Erythroblast (primary cell): ENCODE measurements around the gene ATM.

Experiments
- DNase-seq, 2 experiments: peaks; one replicate each; lab custom pipeline; 2025; lab: John Stamatoyannopoulos, UW
- GATA1 ChIP-seq: IDR thresholded peaks from 2 replicates; pipeline ENCODE4 v1.6.1; 2011; ENCODE audit warnings: low read depth, mild to moderate bottlenecking, control low read depth, low read length, moderate library complexity
- POLR2A ChIP-seq: IDR thresholded peaks from 2 replicates; pipeline ENCODE4 v1.6.1; 2011; ENCODE audit warnings: mild to moderate bottlenecking, low read length

ATM gene, protein sequence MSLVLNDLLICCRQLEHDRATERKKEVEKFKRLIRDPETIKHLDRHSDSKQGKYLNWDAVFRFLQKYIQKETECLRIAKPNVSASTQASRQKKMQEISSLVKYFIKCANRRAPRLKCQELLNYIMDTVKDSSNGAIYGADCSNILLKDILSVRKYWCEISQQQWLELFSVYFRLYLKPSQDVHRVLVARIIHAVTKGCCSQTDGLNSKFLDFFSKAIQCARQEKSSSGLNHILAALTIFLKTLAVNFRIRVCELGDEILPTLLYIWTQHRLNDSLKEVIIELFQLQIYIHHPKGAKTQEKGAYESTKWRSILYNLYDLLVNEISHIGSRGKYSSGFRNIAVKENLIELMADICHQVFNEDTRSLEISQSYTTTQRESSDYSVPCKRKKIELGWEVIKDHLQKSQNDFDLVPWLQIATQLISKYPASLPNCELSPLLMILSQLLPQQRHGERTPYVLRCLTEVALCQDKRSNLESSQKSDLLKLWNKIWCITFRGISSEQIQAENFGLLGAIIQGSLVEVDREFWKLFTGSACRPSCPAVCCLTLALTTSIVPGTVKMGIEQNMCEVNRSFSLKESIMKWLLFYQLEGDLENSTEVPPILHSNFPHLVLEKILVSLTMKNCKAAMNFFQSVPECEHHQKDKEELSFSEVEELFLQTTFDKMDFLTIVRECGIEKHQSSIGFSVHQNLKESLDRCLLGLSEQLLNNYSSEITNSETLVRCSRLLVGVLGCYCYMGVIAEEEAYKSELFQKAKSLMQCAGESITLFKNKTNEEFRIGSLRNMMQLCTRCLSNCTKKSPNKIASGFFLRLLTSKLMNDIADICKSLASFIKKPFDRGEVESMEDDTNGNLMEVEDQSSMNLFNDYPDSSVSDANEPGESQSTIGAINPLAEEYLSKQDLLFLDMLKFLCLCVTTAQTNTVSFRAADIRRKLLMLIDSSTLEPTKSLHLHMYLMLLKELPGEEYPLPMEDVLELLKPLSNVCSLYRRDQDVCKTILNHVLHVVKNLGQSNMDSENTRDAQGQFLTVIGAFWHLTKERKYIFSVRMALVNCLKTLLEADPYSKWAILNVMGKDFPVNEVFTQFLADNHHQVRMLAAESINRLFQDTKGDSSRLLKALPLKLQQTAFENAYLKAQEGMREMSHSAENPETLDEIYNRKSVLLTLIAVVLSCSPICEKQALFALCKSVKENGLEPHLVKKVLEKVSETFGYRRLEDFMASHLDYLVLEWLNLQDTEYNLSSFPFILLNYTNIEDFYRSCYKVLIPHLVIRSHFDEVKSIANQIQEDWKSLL (N-terminal part only)

DNA sequence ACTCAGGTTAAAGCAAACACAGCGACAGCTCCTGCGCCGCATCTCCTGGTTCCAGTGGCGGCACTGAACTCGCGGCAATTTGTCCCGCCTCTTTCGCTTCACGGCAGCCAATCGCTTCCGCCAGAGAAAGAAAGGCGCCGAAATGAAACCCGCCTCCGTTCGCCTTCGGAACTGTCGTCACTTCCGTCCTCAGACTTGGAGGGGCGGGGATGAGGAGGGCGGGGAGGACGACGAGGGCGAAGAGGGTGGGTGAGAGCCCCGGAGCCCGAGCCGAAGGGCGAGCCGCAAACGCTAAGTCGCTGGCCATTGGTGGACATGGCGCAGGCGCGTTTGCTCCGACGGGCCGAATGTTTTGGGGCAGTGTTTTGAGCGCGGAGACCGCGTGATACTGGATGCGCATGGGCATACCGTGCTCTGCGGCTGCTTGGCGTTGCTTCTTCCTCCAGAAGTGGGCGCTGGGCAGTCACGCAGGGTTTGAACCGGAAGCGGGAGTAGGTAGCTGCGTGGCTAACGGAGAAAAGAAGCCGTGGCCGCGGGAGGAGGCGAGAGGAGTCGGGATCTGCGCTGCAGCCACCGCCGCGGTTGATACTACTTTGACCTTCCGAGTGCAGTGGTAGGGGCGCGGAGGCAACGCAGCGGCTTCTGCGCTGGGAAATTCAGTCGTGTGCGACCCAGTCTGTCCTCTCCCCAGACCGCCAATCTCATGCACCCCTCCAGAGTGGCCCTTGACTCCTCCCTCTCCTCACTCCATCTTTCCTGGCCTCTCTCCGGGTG lies at the start of gene ATM, which contains the start of gene NPAT:
ATM (plus strand) TSS at position 494 of the 774 bp plus-strand sequence. CDS start 4,558 bp downstream, outside the sequence.
NPAT (minus strand) TSS at position 65 of the 774 bp plus-strand sequence. CDS start 102 bp downstream, outside the sequence.
- TF ChIP-seq GATA1 (no peak), POLR2A (peak; percentile 97)
- DNase-seq = peak; percentile 99

DNA sequence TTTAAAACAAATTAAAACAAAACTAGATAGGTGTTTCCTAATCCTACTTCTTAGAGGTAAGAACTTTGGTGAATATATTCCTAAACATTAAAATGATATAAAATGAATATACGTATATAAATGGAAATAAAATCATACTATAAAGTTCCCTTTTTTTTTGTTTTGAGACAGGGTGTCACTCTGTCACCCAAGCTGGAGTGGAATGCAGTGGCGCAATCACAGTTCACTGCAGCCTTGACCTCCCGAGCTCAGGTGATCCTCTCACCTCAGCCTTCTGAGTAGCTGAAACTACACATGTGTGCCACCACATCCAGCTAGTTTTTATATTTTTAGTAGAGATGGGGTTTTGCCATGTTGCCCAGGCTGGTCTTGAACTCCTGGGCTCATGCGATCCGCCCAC lies 45.3 kb upstream of the ATM start:
- TF ChIP-seq GATA1 (no peak), POLR2A (no peak)

DNA sequence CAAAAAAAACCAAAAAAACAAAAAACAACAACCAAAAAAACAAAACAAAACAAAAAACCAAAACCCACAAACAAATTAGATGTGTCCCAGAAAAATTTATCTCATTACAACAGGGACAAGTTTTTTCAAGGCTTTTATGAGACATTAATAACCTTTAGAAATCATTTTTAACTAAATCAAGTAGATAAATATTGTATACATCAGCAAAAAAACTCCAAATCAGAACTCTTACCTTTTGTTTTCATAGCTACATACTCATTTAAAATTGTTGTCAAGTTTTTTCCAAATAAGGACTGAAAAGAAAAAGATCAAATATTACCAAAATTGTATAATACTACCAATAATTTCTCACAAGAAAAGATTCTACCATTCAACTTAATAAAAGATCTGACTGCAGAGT lies 29.1 kb upstream of the ATM start:
- no peak for TF ChIP-seq POLR2A
- no peak for TF ChIP-seq GATA1

More for the DNA sequence above, 45.3 kb upstream of the ATM start:
- no peak for DNase-seq

DNA sequence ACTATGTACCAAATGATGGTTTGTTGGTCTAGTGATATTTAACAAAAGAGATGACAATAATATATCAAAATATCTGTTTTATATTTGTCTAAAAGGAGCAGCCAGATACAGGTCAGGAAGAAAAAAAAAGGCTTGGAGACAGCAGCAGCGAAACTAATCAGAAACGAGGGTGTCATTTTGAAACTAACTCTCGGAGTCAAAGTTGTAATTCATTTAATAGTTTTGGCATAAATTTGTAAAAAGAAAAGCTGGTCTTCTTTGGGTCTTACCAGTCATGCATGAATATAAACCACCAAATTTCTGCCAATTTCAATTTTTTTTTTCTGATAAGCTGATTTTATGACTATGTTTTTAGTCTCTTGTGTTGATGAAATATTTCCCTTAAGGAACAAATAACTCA lies 26.0 kb upstream of the ATM start:
- DNase-seq = no peak
- TF ChIP-seq POLR2A = no peak
- no peak for TF ChIP-seq GATA1

More for the DNA sequence above, 29.1 kb upstream of the ATM start:
- DNase-seq = no peak

DNA sequence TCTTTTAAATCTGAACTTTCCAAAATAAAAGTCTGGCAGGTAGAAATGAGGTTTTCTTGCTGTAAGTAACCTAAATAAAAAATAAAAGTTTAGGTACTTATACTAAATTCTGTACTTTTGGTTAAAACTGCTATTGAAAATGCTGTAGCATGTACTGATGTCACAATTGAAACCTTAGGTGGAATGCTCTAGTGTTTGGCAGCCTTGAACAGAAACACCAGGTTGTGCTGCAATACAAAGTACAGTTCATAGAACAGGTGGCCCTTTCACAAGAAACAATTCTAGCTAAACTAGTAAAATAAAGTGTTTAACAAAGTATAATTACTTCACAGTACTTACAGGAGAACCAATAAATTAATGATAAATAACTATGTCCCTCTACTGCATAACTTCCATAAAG lies 25.5 kb upstream of the ATM start:
- no peak for TF ChIP-seq POLR2A
- no peak for TF ChIP-seq GATA1
- DNase-seq = no peak

DNA sequence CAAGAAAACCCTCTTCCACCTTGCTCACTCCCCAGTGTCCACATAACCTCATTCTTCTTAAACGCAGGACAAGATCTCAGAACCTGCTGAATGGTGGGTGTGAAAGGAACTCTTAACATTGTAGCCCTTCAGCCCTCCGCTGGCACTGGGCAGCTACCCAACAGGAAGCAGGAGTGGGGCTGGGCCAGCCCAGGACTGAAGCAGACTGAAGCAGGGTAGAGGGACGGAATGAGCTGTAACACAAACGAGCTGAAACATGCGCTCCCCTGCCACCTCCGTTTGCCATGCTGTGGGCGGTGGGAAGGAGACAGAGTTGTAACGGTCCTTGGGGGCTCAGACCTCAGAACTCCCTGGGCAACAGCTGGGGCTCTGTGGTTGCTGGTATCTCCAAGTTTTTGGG lies 24.0 kb upstream of the ATM start:
- TF ChIP-seq POLR2A (no peak), GATA1 (no peak)
- no peak for DNase-seq

DNA sequence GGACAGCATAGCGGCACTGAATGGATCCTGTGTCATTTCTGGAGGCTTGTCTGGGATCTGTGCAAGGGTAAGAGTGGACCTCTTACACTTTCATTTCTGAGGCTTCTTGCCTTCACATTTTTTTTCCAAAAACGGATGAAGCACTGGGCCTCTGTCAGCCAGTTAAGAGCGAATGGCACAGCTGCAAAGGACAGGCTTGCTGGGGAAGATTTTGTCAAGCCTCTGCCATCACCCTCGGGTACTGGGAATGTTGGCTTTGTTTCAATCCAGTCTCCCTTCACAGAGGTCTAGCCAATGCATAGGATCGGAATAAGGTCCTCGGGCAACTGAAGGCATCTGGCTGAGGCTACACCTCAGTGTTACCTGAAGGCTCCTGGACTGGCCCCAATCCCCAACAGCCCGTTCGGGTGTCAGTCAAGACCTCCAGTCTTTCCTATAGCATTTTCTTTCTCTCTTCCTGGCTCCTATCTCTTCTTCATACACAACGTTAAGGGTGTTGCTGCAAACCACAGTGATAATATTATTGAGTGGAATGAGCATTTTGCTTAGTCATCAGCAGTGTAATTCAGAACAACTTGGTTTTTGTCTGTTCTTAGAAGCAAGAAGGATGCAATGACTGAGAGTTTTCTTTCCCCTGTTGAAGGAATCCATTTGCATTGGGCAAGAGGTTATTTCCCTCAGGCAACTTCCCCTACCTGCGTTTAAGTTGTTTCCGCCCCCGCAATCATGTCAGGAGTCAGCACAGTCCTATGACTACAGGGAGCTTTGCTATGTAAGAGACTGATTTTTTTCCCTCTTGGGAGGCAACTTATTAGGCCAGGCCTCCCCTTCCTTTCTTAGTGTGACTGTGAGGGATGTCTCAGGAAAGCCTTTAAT lies 23.2 kb upstream of the ATM start:
- peak; percentile 16 for TF ChIP-seq POLR2A
- TF ChIP-seq GATA1 = no peak
- peak; percentile 83 to 84 for DNase-seq

DNA sequence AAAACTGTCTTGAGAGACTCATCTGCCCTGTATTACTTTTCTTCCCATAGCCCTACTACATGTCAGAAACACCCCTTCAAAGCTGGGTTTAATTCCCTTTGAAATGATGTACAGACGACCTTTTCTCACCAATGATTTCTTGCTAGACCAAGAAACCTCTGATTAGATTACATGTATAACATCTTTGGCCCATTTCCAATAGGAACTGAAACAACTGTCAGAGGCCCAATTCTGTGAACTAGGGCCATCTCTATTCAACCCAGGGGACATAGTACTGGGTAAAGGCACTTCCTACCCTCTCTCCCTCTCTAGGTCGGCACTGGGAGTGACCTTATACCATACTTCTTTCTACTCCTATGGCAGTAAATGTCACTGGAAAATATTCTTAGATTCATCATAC lies 19.8 kb upstream of the ATM start:
- no peak for TF ChIP-seq POLR2A
- TF ChIP-seq GATA1 = no peak
- DNase-seq = peak in 1 of 2 experiments; percentile 20

DNA sequence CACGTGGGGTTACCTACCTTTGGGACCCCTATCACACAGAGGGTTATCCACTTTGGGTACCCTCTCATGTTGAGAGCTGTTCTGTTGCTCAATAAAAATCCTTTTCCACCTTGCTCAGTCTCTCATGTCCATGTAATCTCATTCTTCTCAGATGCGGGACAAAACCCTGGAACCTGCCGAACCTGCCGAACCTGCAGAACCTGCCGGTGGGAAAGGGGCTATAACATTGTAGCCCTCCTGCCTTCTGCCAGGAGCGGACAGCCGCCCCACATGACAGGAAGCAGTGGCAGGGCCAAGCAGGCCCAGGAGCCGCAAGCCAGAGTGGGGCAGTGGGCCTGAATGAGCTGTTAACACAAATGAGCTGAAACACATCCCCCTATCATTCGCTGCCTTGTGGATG lies 18.5 kb upstream of the ATM start:
- DNase-seq = peak in 1 of 2 experiments; percentile 18

DNA sequence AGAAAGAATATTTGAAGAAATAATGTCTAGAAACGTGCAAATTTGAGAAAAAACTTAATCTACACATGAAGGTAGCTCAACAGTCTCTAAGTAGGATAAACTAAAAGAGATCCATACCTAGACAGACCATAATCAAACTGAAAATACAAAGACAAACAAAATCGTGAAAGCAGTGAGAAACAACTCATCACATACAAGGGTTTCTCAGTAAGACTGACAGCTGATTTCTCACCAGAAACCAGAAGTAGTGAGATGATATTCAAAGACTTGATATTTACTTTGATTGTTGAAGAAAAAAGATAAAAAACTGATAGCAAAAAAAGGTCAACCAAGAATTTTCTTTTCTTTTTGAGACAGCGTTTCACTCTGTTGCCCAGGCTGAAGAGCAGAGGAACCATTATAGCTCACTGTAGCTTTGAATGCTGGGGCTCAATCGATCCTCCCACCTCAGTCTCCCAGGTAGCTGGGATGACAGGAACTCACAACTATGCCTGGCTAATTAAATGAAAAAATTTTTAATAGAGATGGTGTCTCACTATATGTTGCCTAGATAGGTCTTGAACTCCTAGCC lies 17.9 kb upstream of the ATM start:
- DNase-seq = peak in 1 of 2 experiments; percentile 16
- TF ChIP-seq POLR2A (no peak), GATA1 (no peak)

More for the DNA sequence above, 18.5 kb upstream of the ATM start:
- TF ChIP-seq GATA1 (no peak), POLR2A (no peak)

DNA sequence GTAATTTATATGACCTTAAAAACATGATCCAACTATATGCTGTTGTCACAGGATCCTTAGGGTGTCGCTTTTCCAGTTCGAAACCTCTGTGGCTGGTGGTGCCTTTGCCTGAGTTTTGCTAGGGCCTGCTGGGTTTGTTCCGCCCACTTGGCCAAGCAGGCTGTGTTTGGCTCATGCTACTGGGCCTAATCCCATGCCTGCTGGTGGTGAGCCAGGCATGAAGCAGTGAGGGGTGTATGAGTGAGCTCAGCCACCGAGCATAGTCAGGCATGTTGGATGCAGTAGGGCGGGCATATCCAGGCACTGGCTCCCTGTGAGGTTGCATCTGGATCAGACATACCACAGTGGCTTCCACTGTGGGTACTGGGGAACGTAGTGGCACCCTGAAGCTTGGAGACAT lies 16.7 kb upstream of the ATM start:
- TF ChIP-seq POLR2A (no peak), GATA1 (no peak)
- no peak for DNase-seq
